ENCODE results near the gene PACSIN2.
"Not testable (repeated sequence)": the region's sequence is repeated elsewhere in the genome, so short reads cannot be mapped to it uniquely, and the experiment has no call there.

The PACSIN2 gene

DNA sequence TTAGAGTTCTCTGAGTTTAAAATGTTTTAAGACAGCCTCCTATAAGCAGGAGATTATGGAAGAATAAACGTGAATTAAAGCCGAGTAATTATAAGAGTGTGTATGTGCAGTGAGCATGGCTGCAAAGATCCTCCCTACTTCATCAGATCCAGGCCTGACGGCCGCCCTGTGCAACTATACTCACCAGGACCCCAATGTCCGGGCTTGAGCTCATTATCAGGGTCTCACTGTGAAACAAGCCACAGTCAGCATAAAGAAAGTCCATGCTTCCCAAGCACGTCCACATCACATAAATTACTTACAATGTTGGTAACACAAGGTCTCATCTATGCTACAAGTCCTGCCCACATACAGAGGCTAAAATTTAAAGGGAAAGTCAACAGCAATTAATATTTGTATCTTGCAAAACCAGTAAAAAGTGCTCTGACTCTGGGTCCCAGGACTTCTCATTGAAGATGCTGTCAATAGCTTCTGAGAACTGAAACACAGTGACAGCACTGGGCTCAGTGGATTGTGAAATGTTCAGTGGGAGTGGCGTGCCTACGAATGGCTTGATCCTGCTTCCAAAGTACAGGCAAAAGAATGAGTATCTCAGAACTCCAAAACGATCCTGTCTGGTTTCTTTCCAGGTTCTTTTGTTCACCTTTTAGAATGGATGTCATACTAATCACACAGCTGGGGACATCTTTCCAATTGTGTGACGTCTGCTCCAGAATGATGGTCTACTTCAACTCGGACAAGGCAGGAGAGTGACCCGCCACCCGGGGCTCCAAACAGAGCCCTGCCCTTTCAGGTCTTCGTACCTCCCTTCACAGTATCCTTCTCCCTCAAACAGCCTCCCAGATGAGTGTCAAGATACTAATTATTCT, 85.7 kb downstream of the PACSIN2 start:
- TF ChIP-seq, protein P1, sequence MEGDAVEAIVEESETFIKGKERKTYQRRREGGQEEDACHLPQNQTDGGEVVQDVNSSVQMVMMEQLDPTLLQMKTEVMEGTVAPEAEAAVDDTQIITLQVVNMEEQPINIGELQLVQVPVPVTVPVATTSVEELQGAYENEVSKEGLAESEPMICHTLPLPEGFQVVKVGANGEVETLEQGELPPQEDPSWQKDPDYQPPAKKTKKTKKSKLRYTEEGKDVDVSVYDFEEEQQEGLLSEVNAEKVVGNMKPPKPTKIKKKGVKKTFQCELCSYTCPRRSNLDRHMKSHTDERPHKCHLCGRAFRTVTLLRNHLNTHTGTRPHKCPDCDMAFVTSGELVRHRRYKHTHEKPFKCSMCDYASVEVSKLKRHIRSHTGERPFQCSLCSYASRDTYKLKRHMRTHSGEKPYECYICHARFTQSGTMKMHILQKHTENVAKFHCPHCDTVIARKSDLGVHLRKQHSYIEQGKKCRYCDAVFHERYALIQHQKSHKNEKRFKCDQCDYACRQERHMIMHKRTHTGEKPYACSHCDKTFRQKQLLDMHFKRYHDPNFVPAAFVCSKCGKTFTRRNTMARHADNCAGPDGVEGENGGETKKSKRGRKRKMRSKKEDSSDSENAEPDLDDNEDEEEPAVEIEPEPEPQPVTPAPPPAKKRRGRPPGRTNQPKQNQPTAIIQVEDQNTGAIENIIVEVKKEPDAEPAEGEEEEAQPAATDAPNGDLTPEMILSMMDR (IDR thresholded peaks at IDR 0.05; ENCODE audit: insufficient read depth, low read length, poor library complexity, severe bottlenecking) = no peak
- Histone ChIP-seq H3K4me3 (replicated peaks; ENCODE audit: low read depth, low read length) (no peak overlapping the region), H3K36me3 (ENCODE audit: control insufficient read depth, insufficient read depth, low read length) (no peaks in the 10 kb centered on the region), H3K27me3 (replicated peaks; ENCODE audit: control insufficient read depth, insufficient read depth, low read length) (no peaks in the 10 kb centered on the region)
- no peak for DNase-seq (ENCODE audit: extremely low read depth, insufficient read length)

DNA sequence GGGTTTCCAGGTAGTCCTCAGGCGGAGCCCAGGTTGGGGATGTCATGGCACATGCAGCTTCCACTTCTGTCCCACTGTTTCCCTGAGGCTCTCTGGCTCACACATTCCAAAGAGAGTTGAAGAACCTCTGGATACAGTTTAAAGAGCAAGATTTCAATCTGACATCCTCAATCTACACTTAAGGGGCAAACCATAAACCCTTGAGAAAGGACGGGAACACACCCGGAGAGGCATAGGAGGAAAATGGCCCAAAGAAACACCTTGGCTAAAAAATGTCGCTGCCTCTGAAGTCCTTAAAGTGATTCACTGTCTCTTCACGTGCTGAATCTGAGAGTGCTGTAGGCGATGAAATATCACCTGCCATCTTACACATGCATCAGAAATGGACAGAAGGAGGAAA, 87.0 kb downstream of the PACSIN2 start:
- H3K4me3 ChIP-seq (replicated peaks; ENCODE audit: low read depth, low read length) = no peak overlapping the region
- no peaks in the 10 kb centered on the region for H3K36me3 ChIP-seq (ENCODE audit: control insufficient read depth, insufficient read depth, low read length)
- no peak for DNase-seq (ENCODE audit: extremely low read depth, insufficient read length)
- TF ChIP-seq, protein P1 (IDR thresholded peaks at IDR 0.05; ENCODE audit: insufficient read depth, low read length, poor library complexity, severe bottlenecking) = no peak
- H3K27me3 ChIP-seq (replicated peaks; ENCODE audit: control insufficient read depth, insufficient read depth, low read length) = no peaks in the 10 kb centered on the region

DNA sequence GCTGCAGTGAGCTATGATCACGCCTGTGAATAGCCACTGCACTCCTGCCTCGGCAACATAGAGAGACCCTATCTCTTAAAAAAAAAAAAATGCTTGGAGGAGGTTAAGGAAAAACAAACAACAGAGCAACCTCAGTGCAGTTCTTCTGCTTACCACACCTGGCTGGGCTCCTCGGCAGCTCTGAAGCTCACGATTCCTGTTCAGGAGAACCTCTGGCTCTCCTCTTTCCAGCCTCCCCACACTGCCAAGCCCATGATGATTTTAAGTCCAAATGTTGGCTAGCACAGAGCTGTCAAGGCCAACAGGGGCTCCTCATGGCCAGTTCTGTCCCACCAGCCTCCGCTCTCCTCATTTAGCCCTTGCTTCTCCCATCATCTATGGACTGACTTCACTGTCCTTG, 88.2 kb downstream of the PACSIN2 start:
- H3K27me3 ChIP-seq (replicated peaks; ENCODE audit: control insufficient read depth, insufficient read depth, low read length) = no peaks in the 10 kb centered on the region
- TF ChIP-seq, protein P1 (IDR thresholded peaks at IDR 0.05; ENCODE audit: insufficient read depth, low read length, poor library complexity, severe bottlenecking) = no peak
- no peak overlapping the region for H3K4me3 ChIP-seq (replicated peaks; ENCODE audit: low read depth, low read length)
- DNase-seq (ENCODE audit: extremely low read depth, insufficient read length) = no peak
- H3K36me3 ChIP-seq (ENCODE audit: control insufficient read depth, insufficient read depth, low read length) = no peaks in the 10 kb centered on the region

DNA sequence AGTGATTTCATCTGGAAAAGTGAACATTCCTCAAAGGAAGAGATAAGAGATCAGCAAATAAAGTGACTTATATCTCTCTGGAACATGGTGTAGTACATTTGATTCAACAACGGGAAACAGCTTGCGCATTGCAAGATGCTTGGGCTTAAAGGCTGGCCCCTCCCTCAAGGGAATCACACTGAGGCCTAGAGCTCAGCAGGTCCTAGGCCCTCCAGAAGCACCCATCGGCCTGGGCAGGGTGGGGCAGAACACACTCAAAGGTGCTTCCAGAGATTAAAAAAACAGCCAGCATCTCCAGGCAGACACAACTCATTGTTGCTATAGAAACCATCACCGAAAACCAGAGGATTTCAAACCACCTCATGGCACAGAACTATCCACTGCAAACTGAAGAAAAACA, 88.8 kb downstream of the PACSIN2 start:
- TF ChIP-seq, protein P1 (IDR thresholded peaks at IDR 0.05; ENCODE audit: insufficient read depth, low read length, poor library complexity, severe bottlenecking) = no peak
- Histone ChIP-seq H3K27me3 (replicated peaks; ENCODE audit: control insufficient read depth, insufficient read depth, low read length) (no peaks in the 10 kb centered on the region), H3K4me3 (replicated peaks; ENCODE audit: low read depth, low read length) (no peak overlapping the region), H3K36me3 (ENCODE audit: control insufficient read depth, insufficient read depth, low read length) (no peaks in the 10 kb centered on the region)
- no peak for DNase-seq (ENCODE audit: extremely low read depth, insufficient read length)

DNA sequence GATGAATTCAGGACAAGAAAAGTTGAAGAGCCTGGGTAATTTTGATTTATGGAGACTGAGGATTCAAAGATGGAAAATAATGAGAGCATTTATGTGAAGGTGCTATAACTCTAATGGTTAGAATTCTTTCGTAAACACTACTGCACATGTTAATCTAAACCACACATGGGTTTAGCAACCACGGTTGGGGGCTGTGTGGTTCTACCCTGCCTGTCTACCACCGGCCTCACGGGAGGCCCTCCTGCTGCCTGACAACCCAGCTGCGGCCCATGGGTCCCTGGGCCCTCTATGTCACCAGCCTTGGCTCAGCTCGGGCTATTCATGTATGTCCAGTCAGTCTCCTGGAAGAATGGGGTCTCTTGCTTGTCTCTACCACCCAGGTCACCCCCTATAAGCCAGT, 89.4 kb downstream of the PACSIN2 start:
- TF ChIP-seq, protein P1 (IDR thresholded peaks at IDR 0.05; ENCODE audit: insufficient read depth, low read length, poor library complexity, severe bottlenecking) = no peak
- DNase-seq (ENCODE audit: extremely low read depth, insufficient read length) = no peak
- no peaks in the 10 kb centered on the region for H3K36me3 ChIP-seq (ENCODE audit: control insufficient read depth, insufficient read depth, low read length)
- H3K27me3 ChIP-seq (replicated peaks; ENCODE audit: control insufficient read depth, insufficient read depth, low read length) = no peaks in the 10 kb centered on the region
- H3K4me3 ChIP-seq (replicated peaks; ENCODE audit: low read depth, low read length) = no peak overlapping the region

DNA sequence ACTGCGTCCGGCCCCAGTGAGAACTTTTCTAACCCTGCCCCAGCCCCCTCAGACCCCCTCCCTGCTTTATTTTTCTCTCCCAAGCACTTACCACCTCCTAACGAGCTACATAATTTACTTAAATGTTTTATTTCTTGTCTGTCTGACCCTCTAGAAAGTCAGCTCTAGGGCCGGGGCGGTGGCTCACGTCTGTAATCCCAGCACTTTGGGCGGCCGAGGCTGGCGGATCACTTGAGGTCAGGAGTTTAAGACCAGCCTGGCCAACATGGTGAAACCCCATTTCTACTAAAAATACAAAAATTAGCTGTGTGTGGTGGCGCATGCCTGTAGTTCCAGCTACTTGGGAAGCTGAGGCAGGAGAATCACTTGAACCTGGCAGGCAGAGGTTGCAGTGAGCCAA, 89.9 kb downstream of the PACSIN2 start:
- H3K27me3 ChIP-seq (replicated peaks; ENCODE audit: control insufficient read depth, insufficient read depth, low read length); DNase-seq (ENCODE audit: extremely low read depth, insufficient read length); H3K36me3 ChIP-seq (ENCODE audit: control insufficient read depth, insufficient read depth, low read length); H3K4me3 ChIP-seq (replicated peaks; ENCODE audit: low read depth, low read length): not testable (repeated sequence)
